HL-60 (cell line): ENCODE data around the gene TBC1D21.

Experiments used
- DNase-seq, 2 experiments: peaks; one replicate each; pipeline ENCODE4 v3.0.0-alpha.2; 2010 to 2020; ENCODE audit warnings: low read depth in 1 of 2, low spot score in 1 of 2
- H3K27ac ChIP-seq: fragments of 250-450 bp; sonication (Bioruptor Pico); replicated peaks from 2 replicates; pipeline ENCODE4 v1.5.1; 2020; ENCODE audit warnings: mild to moderate bottlenecking, moderate library complexity
- H3K27me3 ChIP-seq: fragments of 250-450 bp; sonication (Bioruptor Pico); 2 replicates; pipeline ENCODE4 v1.5.1; 2021; ENCODE audit warnings: mild to moderate bottlenecking, moderate library complexity; ENCODE audit not compliant: insufficient read depth, poor library complexity, severe bottlenecking
- H3K4me3 ChIP-seq: replicated peaks from 2 replicates; pipeline ENCODE4 v1.5.1; 2011; ENCODE audit warnings: mild to moderate bottlenecking, control low read depth, low read length; ENCODE audit not compliant: insufficient read depth
- GABPA ChIP-seq: IDR thresholded peaks from 2 replicates; pipeline ENCODE4 v1.6.1; 2012; ENCODE audit warnings: low read depth
- POLR2AphosphoS5 ChIP-seq: IDR thresholded peaks from 2 replicates; pipeline ENCODE4 v1.6.1; 2012; ENCODE audit warnings: low read depth
- SPI1 ChIP-seq: IDR thresholded peaks from 2 replicates; pipeline ENCODE4 v1.6.1; 2012; ENCODE audit warnings: low read depth, mild to moderate bottlenecking, borderline replicate concordance
- TF ChIP-seq, protein P1 (sequence below): IDR thresholded peaks from 2 replicates; pipeline ENCODE4 v1.6.1; 2012; ENCODE audit warnings: low read depth; ENCODE audit not compliant: insufficient replicate concordance
- TF ChIP-seq, protein P2 (sequence below): IDR thresholded peaks from one replicate; pipeline ENCODE4 v1.5.1; 2011; ENCODE audit warnings: low read length, control low read depth, inconsistent platforms; ENCODE audit not compliant: insufficient read depth

Gene TBC1D21

DNA sequence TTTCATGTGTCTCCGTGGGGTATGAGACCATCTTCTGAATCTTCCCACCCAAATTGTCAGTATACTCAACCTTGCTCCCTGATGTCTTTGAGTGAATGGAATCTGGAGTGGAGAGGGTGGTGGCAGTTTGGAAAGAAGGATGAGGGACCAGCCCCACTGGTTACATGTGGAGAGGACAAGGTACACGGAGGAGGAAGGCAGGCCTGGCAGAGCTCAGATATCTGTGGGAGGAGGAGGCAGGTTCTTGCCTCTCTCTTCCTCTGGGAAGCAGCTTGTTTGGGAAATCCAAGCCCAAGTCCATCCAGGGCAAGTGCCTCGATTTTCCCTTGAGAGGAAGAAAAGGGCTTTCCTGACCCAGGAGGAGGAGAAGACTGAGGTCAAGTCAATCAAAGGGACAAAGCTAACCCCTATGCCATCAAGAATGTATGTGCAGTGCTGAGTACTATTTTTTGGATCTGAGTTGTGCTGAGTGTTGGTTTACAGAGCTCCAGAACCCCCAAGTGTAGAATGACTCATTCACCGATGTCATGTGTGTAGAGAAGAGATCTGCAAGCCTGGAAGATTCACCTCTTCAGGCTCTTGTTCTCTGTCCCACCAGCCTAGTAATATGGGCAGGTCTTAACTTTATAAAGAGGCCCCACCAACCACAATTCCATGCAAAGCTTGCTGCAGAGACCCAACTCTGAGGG, 33.1 kb downstream of the TBC1D21 start:
- TF ChIP-seq POLR2AphosphoS5 (no peak), GABPA (no peak), SPI1 (no peak)
- TF ChIP-seq, protein P1, sequence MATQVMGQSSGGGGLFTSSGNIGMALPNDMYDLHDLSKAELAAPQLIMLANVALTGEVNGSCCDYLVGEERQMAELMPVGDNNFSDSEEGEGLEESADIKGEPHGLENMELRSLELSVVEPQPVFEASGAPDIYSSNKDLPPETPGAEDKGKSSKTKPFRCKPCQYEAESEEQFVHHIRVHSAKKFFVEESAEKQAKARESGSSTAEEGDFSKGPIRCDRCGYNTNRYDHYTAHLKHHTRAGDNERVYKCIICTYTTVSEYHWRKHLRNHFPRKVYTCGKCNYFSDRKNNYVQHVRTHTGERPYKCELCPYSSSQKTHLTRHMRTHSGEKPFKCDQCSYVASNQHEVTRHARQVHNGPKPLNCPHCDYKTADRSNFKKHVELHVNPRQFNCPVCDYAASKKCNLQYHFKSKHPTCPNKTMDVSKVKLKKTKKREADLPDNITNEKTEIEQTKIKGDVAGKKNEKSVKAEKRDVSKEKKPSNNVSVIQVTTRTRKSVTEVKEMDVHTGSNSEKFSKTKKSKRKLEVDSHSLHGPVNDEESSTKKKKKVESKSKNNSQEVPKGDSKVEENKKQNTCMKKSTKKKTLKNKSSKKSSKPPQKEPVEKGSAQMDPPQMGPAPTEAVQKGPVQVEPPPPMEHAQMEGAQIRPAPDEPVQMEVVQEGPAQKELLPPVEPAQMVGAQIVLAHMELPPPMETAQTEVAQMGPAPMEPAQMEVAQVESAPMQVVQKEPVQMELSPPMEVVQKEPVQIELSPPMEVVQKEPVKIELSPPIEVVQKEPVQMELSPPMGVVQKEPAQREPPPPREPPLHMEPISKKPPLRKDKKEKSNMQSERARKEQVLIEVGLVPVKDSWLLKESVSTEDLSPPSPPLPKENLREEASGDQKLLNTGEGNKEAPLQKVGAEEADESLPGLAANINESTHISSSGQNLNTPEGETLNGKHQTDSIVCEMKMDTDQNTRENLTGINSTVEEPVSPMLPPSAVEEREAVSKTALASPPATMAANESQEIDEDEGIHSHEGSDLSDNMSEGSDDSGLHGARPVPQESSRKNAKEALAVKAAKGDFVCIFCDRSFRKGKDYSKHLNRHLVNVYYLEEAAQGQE: no peak
- TF ChIP-seq, protein P2, sequence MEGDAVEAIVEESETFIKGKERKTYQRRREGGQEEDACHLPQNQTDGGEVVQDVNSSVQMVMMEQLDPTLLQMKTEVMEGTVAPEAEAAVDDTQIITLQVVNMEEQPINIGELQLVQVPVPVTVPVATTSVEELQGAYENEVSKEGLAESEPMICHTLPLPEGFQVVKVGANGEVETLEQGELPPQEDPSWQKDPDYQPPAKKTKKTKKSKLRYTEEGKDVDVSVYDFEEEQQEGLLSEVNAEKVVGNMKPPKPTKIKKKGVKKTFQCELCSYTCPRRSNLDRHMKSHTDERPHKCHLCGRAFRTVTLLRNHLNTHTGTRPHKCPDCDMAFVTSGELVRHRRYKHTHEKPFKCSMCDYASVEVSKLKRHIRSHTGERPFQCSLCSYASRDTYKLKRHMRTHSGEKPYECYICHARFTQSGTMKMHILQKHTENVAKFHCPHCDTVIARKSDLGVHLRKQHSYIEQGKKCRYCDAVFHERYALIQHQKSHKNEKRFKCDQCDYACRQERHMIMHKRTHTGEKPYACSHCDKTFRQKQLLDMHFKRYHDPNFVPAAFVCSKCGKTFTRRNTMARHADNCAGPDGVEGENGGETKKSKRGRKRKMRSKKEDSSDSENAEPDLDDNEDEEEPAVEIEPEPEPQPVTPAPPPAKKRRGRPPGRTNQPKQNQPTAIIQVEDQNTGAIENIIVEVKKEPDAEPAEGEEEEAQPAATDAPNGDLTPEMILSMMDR: no peak
- Histone ChIP-seq H3K27ac (no peak overlapping the region), H3K27me3 (peaks cover 3% of the 10 kb centered on the region), H3K4me3 (no peak overlapping the region)
- DNase-seq: no peak

- no peak overlapping the region for H3K4me3 ChIP-seq
- no peak overlapping the region for H3K27ac ChIP-seq
- H3K27me3 ChIP-seq: peaks cover 3% of the 10 kb centered on the region
- peak in 1 of 2 experiments; percentile 34 for DNase-seq
- TF ChIP-seq SPI1: peak; percentile 11; the same call in 1 of the 2 replicates
- TF ChIP-seq POLR2AphosphoS5: no peak
Observed at GRCh38 chr15:73907035-73907408, 33.7 kb downstream of the TBC1D21 start.

GRCh38 chr15:73908030-73908821, 34.9 kb downstream of the TBC1D21 start:
- TF ChIP-seq SPI1 (no peak), POLR2AphosphoS5 (no peak), GABPA (no peak)
- TF ChIP-seq, protein P1: no peak
- TF ChIP-seq, protein P2: peak; percentile 88
- peak in 1 of 2 experiments; percentile 68 for DNase-seq
- no peak overlapping the region for H3K27ac ChIP-seq

GRCh38 chr15:73908822-73909122, 35.4 kb downstream of the TBC1D21 start:
- DNase-seq: no peak
- no peak for TF ChIP-seq GABPA
- TF ChIP-seq, protein P2: no peak
- no peak for TF ChIP-seq SPI1
- no peak for TF ChIP-seq POLR2AphosphoS5
- TF ChIP-seq, protein P1: no peak
- H3K27ac ChIP-seq: no peak overlapping the region

More at GRCh38 chr15:73908030-73908821, 34.9 kb downstream of the TBC1D21 start:
- H3K4me3 ChIP-seq: no peak overlapping the region
- H3K27me3 ChIP-seq: peaks cover 4% of the 10 kb centered on the region

More at GRCh38 chr15:73908822-73909122, 35.4 kb downstream of the TBC1D21 start:
- no peak overlapping the region for H3K4me3 ChIP-seq
- H3K27me3 ChIP-seq: peaks cover 7% of the 10 kb centered on the region
